SK-N-SH treated with all-trans-retinoic acid at 6 μM for 48 hours (cell line): ENCODE results near the gene FAR2.
"Not testable (repeated sequence)": the region's sequence is repeated elsewhere in the genome, so short reads cannot be mapped to it uniquely, and the experiment has no call there.

Experiments
- ATAC-seq: fragments of 200-7000 bp; cut with Tn5 transposase; 3 replicates; pipeline ENCODE4 v1.9.1; 2020; ENCODE audit warnings: mild to moderate bottlenecking, moderate library complexity
- ARNTL ChIP-seq: fragments of 450-650 bp; formaldehyde crosslinking; IDR thresholded peaks from 2 replicates; pipeline ENCODE4 v1.5.0; 2020; ENCODE audit warnings: low read depth, mild to moderate bottlenecking, moderate library complexity, borderline replicate concordance
- BACH2 ChIP-seq: fragments of 250-450 bp; sonication (Bioruptor Pico); IDR thresholded peaks from 2 replicates; pipeline ENCODE4 v1.9.0; 2021; ENCODE audit warnings: mild to moderate bottlenecking, borderline replicate concordance
- CSDC2 ChIP-seq: fragments of 250-450 bp; sonication (Bioruptor Pico); IDR thresholded peaks from 2 replicates; pipeline ENCODE4 v1.5.0; 2020; ENCODE audit warnings: mild to moderate bottlenecking, moderate library complexity
- CSRNP3 ChIP-seq: fragments of 250-450 bp; sonication (Bioruptor Pico); IDR thresholded peaks from 2 replicates; pipeline ENCODE4 v1.5.1; 2021; ENCODE audit warnings: mild to moderate bottlenecking, moderate library complexity
- ESRRG ChIP-seq: fragments of 250-450 bp; sonication (Bioruptor Pico); IDR thresholded peaks from 2 replicates; pipeline ENCODE4 v1.6.1; 2021; ENCODE audit warnings: mild to moderate bottlenecking
- ISL1 ChIP-seq: fragments of 250-450 bp; sonication (Bioruptor Pico); IDR thresholded peaks from 2 replicates; pipeline ENCODE4 v2.1.2; 2022; ENCODE audit warnings: mild to moderate bottlenecking, moderate library complexity
- OSR1 ChIP-seq: fragments of 250-450 bp; sonication (Bioruptor Pico); IDR thresholded peaks from 2 replicates; pipeline ENCODE4 v1.8.0; 2022; ENCODE audit warnings: moderate library complexity, mild to moderate bottlenecking, inconsistent platforms
- PATZ1 ChIP-seq: fragments of 250-450 bp; sonication (Bioruptor Pico); IDR thresholded peaks from 2 replicates; pipeline ENCODE4 v1.8.0; 2020; ENCODE audit warnings: mild to moderate bottlenecking, moderate library complexity, borderline replicate concordance
- SNAI2 ChIP-seq: fragments of 250-450 bp; sonication (Bioruptor Pico); IDR thresholded peaks from 2 replicates; pipeline ENCODE4 v1.5.0; 2020; ENCODE audit warnings: mild to moderate bottlenecking, moderate library complexity
- TCF4 ChIP-seq: fragments of 250-450 bp; sonication (Bioruptor Pico); IDR thresholded peaks from 2 replicates; pipeline ENCODE4 v1.8.0; 2021; ENCODE audit warnings: mild to moderate bottlenecking, moderate library complexity, borderline replicate concordance
- ZC3H10 ChIP-seq: fragments of 250-450 bp; sonication (Bioruptor Pico); IDR thresholded peaks from 2 replicates; pipeline ENCODE4 v1.5.1; 2021; ENCODE audit warnings: mild to moderate bottlenecking, moderate library complexity
- ZFP3 ChIP-seq: fragments of 250-450 bp; sonication (Bioruptor Pico); IDR thresholded peaks from 2 replicates; pipeline ENCODE4 v1.5.0; 2020; ENCODE audit warnings: mild to moderate bottlenecking, moderate library complexity
- ZNF565 ChIP-seq: fragments of 450-650 bp; formaldehyde crosslinking; conservative IDR thresholded peaks from 2 replicates; pipeline ENCODE4 v1.5.0; 2020; ENCODE audit warnings: low read depth, mild to moderate bottlenecking, moderate library complexity
- ZNF70 ChIP-seq: fragments of 450-650 bp; formaldehyde crosslinking; IDR thresholded peaks from 2 replicates; pipeline ENCODE4 v1.5.0; 2020; ENCODE audit warnings: mild to moderate bottlenecking, moderate library complexity
- ZNF8 ChIP-seq: fragments of 450-650 bp; formaldehyde crosslinking; IDR thresholded peaks from 2 replicates; pipeline ENCODE4 v1.5.0; 2020; ENCODE audit warnings: mild to moderate bottlenecking, moderate library complexity
- TF ChIP-seq, protein P1 (sequence below): fragments of 250-450 bp; sonication (Bioruptor Pico); IDR thresholded peaks from 2 replicates; pipeline ENCODE4 v1.5.0; 2020; ENCODE audit warnings: mild to moderate bottlenecking, moderate library complexity
- TF ChIP-seq, protein P2 (sequence below): fragments of 250-450 bp; sonication (Bioruptor Pico); IDR thresholded peaks from 2 replicates; pipeline ENCODE4 v1.8.0; 2021; ENCODE audit warnings: low read depth, mild to moderate bottlenecking, moderate library complexity, borderline replicate concordance

FAR2 gene

DNA sequence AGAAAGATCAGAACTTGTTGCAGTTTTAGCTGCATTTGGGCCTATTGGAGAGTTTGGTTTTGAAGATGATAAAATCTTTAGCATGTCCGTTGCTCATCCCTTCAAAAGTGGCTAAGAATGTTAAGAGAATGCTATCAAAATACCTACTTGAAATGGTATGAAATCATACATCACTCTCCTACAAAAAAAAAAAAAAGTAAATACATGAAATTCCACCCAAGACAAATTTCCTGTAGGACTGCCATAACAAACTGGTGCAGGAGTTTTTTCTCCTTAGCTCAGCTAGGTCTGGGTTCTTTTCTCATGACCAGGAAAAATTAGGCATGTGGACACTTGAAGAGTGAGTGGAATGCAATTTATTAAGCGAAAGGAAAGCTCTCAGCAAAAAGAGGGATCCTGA lies 15.9 kb upstream of the FAR2 start:
- TF ChIP-seq ARNTL (CRISPR knock-in tag) (no peak), ISL1 (CRISPR knock-in tag) (no peak)
- no peak for ATAC-seq

DNA sequence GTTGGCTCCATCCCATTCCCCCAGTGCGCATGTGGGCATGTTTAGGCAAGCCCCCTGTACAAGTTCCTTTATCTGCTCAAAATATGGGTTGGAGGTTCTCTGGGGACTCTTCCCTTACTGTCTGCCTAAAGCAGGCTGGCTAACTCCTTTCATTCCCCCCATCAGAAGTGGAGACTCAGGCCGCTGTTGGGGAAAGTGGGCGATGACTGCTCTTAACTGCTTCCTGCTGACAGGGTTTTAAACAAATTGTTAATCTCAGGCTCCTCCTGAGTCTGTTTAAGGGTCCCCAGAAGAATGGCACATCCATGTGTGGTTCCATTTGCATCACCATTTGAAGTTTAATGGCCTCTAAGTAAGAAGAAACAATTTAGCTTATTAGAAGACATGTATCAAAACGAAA lies 15.4 kb upstream of the FAR2 start:
- TF ChIP-seq ZNF565 (no peak), OSR1 (CRISPR knock-in tag) (no peak), TCF4 (CRISPR knock-in tag) (no peak), ZNF8 (CRISPR knock-in tag) (no peak), CSDC2 (CRISPR knock-in tag) (no peak), BACH2 (CRISPR knock-in tag) (no peak)
- TF ChIP-seq, protein P1, sequence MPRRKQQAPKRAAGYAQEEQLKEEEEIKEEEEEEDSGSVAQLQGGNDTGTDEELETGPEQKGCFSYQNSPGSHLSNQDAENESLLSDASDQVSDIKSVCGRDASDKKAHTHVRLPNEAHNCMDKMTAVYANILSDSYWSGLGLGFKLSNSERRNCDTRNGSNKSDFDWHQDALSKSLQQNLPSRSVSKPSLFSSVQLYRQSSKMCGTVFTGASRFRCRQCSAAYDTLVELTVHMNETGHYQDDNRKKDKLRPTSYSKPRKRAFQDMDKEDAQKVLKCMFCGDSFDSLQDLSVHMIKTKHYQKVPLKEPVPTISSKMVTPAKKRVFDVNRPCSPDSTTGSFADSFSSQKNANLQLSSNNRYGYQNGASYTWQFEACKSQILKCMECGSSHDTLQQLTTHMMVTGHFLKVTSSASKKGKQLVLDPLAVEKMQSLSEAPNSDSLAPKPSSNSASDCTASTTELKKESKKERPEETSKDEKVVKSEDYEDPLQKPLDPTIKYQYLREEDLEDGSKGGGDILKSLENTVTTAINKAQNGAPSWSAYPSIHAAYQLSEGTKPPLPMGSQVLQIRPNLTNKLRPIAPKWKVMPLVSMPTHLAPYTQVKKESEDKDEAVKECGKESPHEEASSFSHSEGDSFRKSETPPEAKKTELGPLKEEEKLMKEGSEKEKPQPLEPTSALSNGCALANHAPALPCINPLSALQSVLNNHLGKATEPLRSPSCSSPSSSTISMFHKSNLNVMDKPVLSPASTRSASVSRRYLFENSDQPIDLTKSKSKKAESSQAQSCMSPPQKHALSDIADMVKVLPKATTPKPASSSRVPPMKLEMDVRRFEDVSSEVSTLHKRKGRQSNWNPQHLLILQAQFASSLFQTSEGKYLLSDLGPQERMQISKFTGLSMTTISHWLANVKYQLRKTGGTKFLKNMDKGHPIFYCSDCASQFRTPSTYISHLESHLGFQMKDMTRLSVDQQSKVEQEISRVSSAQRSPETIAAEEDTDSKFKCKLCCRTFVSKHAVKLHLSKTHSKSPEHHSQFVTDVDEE (CRISPR knock-in tag): no peak
- TF ChIP-seq, protein P2, sequence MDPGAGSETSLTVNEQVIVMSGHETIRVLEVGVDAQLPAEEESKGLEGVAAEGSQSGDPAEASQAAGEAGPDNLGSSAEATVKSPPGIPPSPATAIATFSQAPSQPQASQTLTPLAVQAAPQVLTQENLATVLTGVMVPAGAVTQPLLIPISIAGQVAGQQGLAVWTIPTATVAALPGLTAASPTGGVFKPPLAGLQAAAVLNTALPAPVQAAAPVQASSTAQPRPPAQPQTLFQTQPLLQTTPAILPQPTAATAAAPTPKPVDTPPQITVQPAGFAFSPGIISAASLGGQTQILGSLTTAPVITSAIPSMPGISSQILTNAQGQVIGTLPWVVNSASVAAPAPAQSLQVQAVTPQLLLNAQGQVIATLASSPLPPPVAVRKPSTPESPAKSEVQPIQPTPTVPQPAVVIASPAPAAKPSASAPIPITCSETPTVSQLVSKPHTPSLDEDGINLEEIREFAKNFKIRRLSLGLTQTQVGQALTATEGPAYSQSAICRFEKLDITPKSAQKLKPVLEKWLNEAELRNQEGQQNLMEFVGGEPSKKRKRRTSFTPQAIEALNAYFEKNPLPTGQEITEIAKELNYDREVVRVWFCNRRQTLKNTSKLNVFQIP (CRISPR knock-in tag): no peak
- TF ChIP-seq, all 23 proteins: peak for 0
- no peak for ATAC-seq

DNA sequence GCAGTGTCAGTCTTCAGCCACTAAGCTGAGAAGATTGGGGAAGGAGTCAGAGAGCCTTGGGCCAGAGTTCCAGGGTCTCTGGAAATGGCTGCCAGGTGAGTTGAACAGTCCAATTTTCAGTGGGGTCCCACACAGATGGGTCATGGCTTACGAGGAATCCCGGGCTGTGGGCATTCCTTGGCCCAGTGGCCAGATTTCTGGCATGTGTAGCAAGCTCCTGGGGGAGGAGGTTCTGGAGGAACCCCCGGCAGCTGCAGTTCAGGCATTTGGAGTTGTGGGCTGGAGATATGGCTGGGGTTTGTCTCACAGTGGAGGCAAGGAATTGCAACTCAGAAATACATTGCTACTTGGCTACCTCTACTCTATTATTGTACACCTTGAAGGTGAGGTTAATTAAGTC lies 10.8 kb upstream of the FAR2 start:
- ATAC-seq: not testable (repeated sequence)

DNA sequence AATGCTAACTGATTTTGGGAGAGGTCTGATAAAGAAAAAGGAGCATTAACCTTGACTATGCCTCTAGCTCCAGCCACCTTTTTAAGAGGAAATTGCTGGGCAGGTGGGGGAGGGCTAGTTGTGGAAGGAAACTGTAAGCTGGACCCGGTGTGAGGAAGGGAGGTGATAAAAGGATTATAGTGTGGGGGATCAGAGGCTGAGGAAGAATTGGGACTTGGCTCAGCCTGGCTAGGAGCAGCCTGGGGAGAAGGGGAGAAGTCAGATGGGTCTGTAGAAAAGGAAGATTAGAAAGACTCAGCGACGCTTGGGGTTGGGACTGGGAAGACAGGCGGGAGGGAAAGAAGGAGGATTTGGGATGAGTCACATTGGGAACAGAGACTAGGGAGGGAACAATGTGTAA lies 10.2 kb upstream of the FAR2 start:
- not testable (repeated sequence) for ATAC-seq

DNA sequence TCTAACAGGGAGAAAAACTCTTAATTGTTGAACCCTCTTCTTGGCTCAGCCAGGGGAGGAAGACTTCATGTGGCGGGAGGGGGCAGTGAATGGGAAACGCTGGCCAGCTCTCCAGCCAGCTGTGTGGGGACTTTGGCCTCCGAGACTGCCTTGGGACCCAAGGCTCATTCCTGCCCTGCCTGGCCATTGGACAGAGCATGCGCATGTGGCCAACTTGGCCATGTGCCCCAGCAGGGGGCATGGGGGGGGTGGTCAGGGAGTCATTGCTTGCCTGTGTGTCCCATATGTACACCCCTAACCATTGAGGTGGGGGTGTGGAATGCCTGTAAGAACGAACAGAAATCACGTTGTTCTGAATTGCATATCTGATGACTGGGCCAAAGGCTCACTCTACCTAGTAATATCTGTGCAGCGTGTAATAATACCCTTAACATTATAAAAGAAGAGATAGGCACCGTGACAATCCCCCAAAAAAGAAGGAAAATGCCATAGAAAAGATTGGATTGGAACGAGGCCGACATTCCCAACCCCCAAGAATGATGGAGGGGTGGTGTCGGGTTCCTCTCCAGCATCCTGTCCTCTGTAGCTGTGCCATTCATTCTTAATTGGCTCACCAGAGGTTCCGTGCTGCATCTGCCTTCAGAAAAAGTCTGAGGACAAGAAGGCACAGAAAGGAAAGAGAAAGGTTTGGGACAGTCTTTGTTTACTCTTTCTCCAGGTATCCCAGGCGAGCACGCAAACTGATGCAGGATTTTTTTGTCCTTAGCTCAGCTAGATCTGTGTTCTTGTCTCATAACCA lies 3.5 kb upstream of the FAR2 start:
- ATAC-seq: no peak
- no peak for TF ChIP-seq ZC3H10 (CRISPR knock-in tag)
- no peak for TF ChIP-seq SNAI2 (CRISPR knock-in tag)
- no peak for TF ChIP-seq PATZ1
- no peak for TF ChIP-seq ISL1 (CRISPR knock-in tag)
- TF ChIP-seq, protein P1 (CRISPR knock-in tag): no peak
- TF ChIP-seq BACH2 (CRISPR knock-in tag): no peak
- TF ChIP-seq ZFP3 (CRISPR knock-in tag): no peak
- TF ChIP-seq ZNF70 (CRISPR knock-in tag): no peak
- TF ChIP-seq ESRRG (CRISPR knock-in tag): no peak
- TF ChIP-seq, protein P2 (CRISPR knock-in tag): no peak
- no peak for TF ChIP-seq ZNF8 (CRISPR knock-in tag)
- TF ChIP-seq CSRNP3 (CRISPR knock-in tag): no peak
- TF ChIP-seq OSR1 (CRISPR knock-in tag): no peak
